Gastroesophageal sphincter (tissue), 3 donors: ENCODE measurements around the gene CASKIN1.
"Not testable (repeated sequence)": the region's sequence is repeated elsewhere in the genome, so short reads cannot be mapped to it uniquely, and the experiment has no call there.

Experiments
- CTCF ChIP-seq, 4 experiments: fragments of 200-600 bp in 2 of 4; fragments of 450-650 bp in 2 of 4; sonication (generic) in 1 of 4; IDR thresholded peaks; one replicate each; pipeline ENCODE4 v1.5.1; 2017 to 2019; ENCODE audit warnings: antibody characterized with exemption in 4 of 4, mild to moderate bottlenecking in 2 of 4, moderate library complexity in 2 of 4
- POLR2A ChIP-seq, 2 donors: fragments of 450-650 bp; IDR thresholded peaks; one replicate each; pipeline ENCODE4 v1.6.1; 2017; ENCODE audit warnings: antibody characterized with exemption in 2 of 2, mild to moderate bottlenecking in 2 of 2, moderate library complexity in 1 of 2
- POLR2AphosphoS5 ChIP-seq: sonication (generic); formaldehyde crosslinking; IDR thresholded peaks from one replicate; pipeline ENCODE4 v1.6.1; 2017; ENCODE audit warnings: antibody characterized with exemption

- not testable (repeated sequence) for TF ChIP-seq CTCF (IDR thresholded peaks at IDR 0.05)
- TF ChIP-seq POLR2A (IDR thresholded peaks at IDR 0.05): peak; percentile 46 to 73
- peak; percentile 80 for TF ChIP-seq POLR2AphosphoS5
These were observed 60.5 kb downstream of the CASKIN1 start, which contains the start of gene PKD1 for GRCh38 chr16:2135770-2136490.
